ENCODE results near the gene LRFN3.
"Not testable (repeated sequence)": the region's sequence is repeated elsewhere in the genome, so short reads cannot be mapped to it uniquely, and the experiment has no call there.

Gene LRFN3

GRCh38 chr19:35905178-35905727 lies 30.9 kb upstream of the LRFN3 start:
- FAIRE-seq = no peak

GRCh38 chr19:35907377-35907745 lies 28.8 kb upstream of the LRFN3 start:
- FAIRE-seq = no peak

DNA sequence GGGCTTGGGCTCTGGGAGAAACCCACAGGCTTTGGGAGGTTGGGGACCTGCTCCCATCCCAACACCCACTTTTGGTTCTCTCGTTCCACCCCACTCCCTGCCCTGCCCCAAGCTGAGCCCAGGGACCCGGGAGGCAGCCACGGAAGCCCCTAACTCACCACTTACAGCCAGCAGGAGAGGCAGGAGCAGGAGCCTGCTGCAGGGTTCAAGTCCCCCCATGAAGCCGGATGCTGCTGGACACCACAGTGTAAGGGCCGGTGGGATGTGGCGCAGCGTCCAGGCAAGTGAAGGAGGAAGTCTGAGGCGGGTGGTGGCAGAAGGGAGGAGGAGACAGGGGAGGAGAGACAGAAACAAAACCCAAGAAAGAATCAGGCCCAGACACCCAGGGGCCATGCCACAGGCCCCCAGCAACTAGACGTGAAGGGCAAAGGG lies 28.1 kb upstream of the LRFN3 start, which contains the start of gene TYROBP:
TYROBP (minus strand) TSS at position 286 of the 432 bp plus-strand sequence; CDS start at position 219, 67 bp downstream.
- FAIRE-seq = no peak

GRCh38 chr19:35908973-35909683 lies 27.0 kb upstream of the LRFN3 start:
- FAIRE-seq = no peak

DNA sequence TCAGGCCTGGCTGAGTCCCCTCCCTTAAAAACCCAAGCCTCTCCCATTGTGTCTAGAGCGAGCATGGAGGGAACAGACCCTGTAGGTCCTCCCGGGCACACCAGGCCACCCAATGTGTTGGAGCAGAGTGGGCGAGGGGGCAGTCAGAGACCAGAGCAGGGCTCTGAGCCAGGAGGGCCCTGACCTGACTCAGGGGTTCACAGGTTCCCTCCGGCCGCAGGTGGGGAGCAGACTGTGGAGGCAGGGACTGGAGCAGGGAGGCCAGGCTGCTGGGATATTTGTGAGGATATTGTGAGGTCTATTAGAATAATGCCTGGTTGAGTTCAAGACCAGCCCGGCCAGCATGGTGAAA lies 26.5 kb upstream of the LRFN3 start:
- FAIRE-seq = no peak

DNA sequence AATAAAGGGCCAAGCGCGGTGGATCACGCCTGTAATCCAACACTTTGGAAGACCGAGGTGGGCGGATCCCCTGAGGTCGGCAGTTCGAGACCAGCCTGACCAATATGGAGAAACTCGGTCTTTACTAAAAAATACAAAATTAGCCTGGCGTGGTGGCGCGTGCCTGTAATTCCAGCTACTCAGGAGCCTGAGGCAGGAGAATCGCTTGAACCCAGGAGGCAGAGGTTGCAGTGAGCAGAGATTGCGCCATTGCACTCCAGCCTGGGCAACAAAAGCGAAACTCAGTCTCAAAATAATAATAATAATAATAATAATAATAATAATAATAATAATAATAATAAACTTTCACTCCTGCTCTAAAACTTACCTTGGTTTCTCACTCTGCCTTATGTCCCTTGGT lies 25.8 kb upstream of the LRFN3 start:
- not testable (repeated sequence) for FAIRE-seq

DNA sequence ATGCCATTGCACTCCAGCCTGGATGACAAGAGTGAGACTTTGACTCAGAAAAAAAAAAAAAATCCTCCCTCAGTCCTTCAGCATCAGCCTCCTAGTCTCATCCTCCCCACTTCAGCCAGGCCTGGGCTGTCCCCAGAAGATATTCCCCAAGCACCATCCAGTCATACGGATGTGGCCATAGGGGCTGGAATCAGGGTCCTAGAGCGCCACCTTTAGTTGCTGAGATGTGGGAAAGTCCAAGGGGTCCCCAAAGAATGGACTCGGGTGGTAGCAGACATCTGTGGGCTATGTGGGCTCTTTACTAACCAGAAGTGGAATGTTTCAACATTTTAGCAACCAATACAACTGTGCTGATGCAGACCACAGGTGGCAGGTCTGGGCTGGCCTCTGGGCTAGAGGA lies 25.0 kb upstream of the LRFN3 start:
- no peak for FAIRE-seq

GRCh38 chr19:35911790-35912189 lies 24.4 kb upstream of the LRFN3 start:
- no peak for FAIRE-seq

GRCh38 chr19:35913589-35913988 lies 22.6 kb upstream of the LRFN3 start:
- no peak for FAIRE-seq

DNA sequence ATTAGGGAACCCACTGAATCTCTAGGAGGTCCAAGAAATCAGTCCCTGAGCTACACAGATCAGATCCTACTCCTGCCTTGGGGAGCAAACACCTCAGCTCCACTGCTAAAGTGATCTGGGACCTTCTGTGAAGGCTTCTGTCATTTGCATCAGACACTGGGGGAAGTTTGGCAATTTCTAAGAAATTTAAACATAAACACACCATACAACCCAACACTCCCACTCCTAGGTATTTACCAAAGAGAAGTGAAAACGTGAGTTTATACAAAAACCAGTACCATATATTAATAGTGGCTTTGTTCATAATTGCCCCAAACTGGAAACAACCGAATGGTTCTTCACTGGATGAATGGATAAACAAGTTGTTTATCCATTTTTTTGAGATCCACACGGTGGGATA lies 20.7 kb upstream of the LRFN3 start:
- no peak for FAIRE-seq

GRCh38 chr19:35919306-35919705 lies 16.9 kb upstream of the LRFN3 start:
- no peak for FAIRE-seq

- no peak for FAIRE-seq
These were observed 15.2 kb upstream of the LRFN3 start for GRCh38 chr19:35921012-35921411.

- FAIRE-seq = no peak
These were observed 10.7 kb upstream of the LRFN3 start for GRCh38 chr19:35925501-35925900.

DNA sequence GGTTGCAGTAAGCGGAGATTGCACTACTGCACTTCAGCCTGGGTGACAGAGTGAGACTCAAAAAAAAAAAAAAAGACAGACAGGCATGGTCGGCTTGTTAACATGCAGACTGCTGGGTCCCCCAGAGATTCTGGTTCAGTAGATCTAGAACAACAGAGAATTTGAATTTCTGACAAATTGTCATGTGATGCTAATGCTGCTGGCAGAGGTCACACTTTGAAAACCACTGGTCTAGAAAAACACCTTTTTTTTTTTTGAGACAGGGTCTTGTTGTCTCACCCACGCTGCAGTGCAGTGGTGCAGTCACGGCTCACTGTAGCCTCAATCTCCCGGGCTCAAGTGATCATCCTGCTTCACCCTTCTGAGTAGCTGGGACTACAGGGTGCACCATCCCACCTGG lies 7.7 kb upstream of the LRFN3 start:
- FAIRE-seq = no peak

- FAIRE-seq = no peak
These were observed 6.3 kb upstream of the LRFN3 start for GRCh38 chr19:35929876-35930275.

GRCh38 chr19:35931161-35931873 lies 4.9 kb upstream of the LRFN3 start:
- peak; percentile 95 for FAIRE-seq

- no peak for FAIRE-seq
These were observed 4.3 kb upstream of the LRFN3 start for GRCh38 chr19:35931874-35932202.

DNA sequence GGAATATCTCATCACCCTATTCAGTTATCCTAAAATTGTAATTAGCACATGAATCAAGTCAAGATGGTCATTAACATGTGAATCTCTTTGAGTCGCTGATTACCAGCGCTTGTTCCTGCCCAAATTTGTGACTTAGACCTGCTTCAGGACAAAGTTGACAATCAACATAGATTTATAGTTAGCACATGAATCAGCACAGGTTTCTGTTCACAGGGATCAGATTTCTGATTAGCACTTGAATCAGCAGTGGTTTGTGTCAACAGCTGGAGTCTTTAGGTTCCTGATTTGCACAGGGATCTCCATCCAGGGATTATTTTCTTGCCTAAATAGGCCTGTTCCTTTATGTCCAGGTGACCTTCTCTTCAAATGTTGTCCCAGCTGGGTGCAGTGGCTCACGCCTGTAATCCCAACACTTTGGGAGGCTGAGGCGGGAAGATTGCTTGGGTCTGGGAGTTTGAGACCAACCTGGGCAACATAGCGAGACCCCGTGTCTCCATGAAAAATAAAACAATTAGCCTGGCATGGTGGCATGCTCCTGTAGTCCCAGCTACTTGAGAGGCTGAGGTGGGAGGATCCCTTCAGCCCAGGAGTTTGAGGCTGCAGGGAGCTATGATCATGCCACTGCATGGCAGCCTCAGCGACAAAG lies 3.8 kb upstream of the LRFN3 start:
- no peak for FAIRE-seq

- FAIRE-seq = no peak
These were observed 629 bp downstream of the LRFN3 start for GRCh38 chr19:35936738-35937268.

DNA sequence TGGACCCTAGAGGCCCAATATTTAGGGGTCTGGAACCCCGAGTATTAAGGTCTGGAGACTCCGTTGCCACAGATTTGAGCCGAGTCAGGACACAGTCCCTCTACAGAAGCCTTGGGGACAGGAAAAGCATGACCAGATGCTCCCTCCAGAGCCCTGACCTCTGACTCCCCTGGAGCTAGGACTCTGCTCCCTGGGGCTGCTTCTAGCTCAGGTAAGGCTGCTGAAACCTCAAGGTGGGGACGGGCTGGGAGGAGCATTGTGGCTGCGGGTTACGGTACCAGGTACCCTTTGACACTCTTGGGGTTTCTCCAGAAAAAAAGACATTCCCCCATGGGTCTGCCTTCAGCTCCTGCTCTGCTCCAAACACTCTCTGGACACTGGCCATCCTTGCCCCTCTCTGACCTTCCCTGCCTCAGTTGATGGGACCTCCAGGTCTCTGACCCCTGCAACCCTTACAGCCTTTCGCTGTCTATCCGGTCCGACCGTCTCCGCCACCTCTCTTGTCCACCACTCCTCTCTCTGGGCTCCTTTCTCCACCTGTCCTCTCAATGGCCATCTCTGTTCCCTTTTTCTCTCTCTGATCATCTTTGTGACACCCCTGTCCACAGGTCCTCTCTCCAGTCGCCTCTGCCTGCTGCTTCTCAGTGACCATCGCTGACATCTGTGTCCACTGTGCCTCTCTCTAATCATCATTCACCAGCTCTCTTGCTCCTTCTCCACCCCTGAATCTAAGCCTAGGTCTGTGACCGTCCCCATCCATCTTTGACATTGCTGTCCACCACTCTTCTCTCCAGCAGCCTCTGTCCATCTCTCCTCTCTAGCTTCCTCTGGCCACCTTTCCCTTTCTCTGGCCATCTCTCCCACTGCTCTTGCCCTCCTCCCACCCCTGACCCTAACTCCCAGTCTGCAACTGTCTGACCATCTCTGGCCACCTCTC lies 1.4 kb downstream of the LRFN3 start:
- FAIRE-seq = no peak

DNA sequence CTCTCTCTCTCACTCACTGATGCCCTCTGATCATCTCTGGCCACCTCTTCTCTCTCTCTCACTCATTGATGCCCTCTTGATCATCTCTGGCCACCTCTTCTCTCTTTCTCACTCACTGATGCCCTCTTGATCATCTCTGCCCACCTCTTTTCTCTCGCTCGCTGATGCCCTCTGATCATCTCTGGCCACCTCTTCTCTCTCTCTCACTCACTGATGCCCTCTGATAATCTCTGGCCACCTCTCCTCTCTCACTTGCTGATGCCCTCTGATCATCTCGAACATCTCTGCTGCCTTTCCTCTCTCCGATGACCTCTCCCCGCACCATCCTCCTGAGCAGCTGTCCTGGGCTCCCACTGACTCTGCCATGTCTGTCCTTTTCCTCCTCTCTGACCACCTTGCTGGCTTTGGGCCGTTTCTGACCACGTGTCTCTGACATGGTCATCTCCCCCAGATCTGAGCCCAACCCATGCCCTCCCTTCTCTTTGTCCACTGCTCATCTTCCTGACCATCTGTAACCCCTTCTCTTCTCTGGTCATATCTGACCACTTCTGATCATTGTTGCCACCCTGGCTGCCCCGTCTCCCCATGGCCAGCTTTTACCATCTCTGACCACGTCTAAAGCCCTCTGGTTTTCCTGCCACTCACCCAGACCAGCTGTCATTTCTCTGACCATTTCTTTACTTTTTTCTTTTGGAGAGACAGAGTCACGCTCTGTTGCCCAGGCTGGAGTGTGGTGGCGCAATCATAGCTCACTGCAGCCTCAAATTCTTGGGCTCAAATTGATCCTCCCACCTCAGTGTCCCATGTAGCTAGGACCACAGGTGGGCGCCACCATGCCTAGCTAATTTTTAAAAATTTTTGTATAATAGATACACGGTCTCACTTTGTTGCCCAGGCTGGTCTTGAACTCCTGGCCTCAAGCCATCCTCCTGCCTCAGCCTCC lies 2.4 kb downstream of the LRFN3 start:
- FAIRE-seq = no peak

All from TTC549 (cell line).